ENCODE data around the gene RPP30.

RPP30 gene

GRCh38 chr10:90866050-90866598 is 5.7 kb upstream of the RPP30 start:
- in situ Hi-C loops (cut with HindIII; ENCODE audit: low sequenced_read_pairs): no loop called here

- in situ Hi-C loops (cut with HindIII; ENCODE audit: low sequenced_read_pairs): no loop called here
Measured at GRCh38 chr10:90871279-90871765, 452 bp upstream of the RPP30 start.

- in situ Hi-C loops (cut with HindIII; ENCODE audit: low sequenced_read_pairs): no loop called here
Measured at GRCh38 chr10:90872648-90873020, 860 bp downstream of the RPP30 start.

DNA sequence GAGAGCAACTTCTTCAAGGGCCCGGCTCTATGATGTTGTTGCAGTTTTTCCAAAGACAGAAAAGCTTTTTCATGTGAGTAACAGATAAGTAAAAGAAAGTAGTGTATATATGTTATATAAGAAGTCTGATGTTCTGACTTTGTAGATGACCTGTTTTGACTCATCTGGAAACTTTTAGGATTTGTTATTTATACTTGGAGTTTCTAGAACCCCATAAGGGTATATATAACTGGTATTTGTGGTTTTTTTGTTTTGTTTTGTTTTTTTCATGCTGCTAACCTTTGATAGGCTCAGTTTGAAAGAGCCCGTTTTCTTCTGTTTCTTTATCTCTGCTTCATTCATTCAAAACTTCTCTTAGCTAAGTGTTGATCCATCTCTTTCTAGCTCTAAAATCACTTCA is 7.3 kb downstream of the RPP30 start:
- in situ Hi-C loops (cut with HindIII; ENCODE audit: low sequenced_read_pairs): loop anchor here (25.0 kb wide), 1 partner anchor 383 kb away; no protein-coding TSS in a partner anchor

- in situ Hi-C loops (cut with HindIII; ENCODE audit: low sequenced_read_pairs): loop anchor here (25.0 kb wide), 1 partner anchor 382 kb away; no protein-coding TSS in a partner anchor
Measured at GRCh38 chr10:90880059-90880719, 8.4 kb downstream of the RPP30 start.

DNA sequence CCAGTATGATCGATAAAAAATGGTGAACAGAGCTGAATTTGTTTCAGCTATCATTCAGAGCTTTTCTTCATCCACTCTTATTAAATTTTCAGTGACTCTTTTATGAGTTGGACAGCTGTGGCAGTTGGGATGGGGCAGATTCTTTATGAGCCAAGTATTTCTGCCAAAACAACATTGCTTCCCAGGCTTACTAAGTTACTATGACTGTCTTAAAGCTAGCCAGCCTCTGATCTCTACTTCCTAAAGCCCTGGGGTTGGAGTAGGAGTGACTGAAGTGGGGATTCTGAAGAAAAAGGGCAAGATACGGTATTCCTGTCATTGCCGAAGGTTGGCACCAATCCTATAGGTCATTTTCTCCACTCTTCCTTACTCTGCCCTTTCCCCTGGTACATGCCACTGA is 12.7 kb downstream of the RPP30 start:
- in situ Hi-C loops (cut with HindIII; ENCODE audit: low sequenced_read_pairs): loop anchor here (25.0 kb wide), 1 partner anchor 378 kb away; no protein-coding TSS in a partner anchor

DNA sequence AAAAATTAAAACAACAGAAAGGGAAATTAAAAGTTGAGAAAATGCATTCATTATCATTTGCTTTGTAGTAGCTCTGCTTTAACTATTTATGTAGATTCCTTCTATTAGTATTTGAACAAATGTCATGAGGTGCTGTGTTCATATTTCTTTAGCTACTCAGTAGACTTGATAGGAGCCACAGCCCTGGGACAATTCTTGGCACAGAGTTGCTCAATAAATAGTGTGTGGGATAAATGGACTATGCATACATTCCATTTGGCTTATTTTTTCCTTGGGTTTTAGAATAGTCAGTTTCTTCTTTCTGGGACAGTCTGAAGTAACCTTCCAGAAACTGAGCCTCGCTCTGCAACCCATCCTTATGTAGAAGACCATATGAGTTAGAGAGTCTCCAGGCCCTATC is 13.4 kb downstream of the RPP30 start:
- in situ Hi-C loops (cut with HindIII; ENCODE audit: low sequenced_read_pairs): loop anchor here (25.0 kb wide), 1 partner anchor 377 kb away; no protein-coding TSS in a partner anchor

- in situ Hi-C loops (cut with HindIII; ENCODE audit: low sequenced_read_pairs): loop anchor here (25.0 kb wide), 1 partner anchor 375 kb away; no protein-coding TSS in a partner anchor
Measured at GRCh38 chr10:90887555-90887954, 15.8 kb downstream of the RPP30 start.

GRCh38 chr10:90888387-90888786 is 16.6 kb downstream of the RPP30 start:
- in situ Hi-C loops (cut with HindIII; ENCODE audit: low sequenced_read_pairs): loop anchor here (25.0 kb wide), 1 partner anchor 374 kb away; no protein-coding TSS in a partner anchor

GRCh38 chr10:90889636-90890035 is 17.9 kb downstream of the RPP30 start:
- in situ Hi-C loops (cut with HindIII; ENCODE audit: low sequenced_read_pairs): loop anchor here (25.0 kb wide), 1 partner anchor 373 kb away; no protein-coding TSS in a partner anchor

- in situ Hi-C loops (cut with HindIII; ENCODE audit: low sequenced_read_pairs): loop anchor here (25.0 kb wide), 1 partner anchor 372 kb away; no protein-coding TSS in a partner anchor
Measured at GRCh38 chr10:90890347-90890746, 18.6 kb downstream of the RPP30 start.

DNA sequence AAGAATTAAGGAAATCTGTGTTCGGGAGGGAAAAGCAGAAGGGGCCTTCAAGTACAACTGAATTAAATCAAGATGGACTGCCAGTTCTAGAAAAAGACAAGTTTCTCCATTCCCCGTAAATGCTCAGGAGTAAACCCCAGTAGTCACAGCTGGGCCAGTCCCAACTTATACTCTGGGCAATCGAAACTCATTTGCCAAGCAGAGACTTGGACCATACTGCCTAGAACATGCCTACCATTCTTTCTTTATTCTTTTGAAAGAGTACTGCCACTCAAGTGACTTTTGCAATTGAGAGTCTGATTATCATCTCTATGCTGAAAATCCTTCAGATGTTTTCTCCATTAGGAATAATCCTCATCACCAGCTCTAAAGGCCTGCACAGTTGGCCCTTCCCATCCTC is 21.4 kb downstream of the RPP30 start:
- in situ Hi-C loops (cut with HindIII; ENCODE audit: low sequenced_read_pairs): loop anchor here (25.0 kb wide), 1 partner anchor 369 kb away; no protein-coding TSS in a partner anchor

DNA sequence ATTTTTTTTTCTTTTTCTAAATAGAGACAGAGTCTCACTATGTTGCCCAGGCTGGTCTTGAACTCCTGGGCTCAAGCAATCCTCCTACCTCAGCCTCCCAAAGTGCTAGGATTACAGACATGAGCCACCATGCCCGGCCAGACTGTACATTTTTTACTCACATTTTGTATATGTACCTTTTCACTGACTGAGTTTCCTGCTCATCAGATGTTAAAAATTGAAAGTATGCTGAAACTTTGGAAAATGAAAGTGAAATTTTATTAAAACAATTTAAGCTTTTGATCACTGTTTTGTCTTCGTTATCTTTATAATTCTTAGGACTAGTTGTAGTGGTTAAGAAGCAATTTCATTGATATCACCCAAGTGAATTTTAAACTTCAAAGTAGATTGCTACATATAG is 25.1 kb downstream of the RPP30 start:
- in situ Hi-C loops (cut with HindIII; ENCODE audit: low sequenced_read_pairs): loop anchor here (25.0 kb wide), 1 partner anchor 365 kb away; no protein-coding TSS in a partner anchor

DNA sequence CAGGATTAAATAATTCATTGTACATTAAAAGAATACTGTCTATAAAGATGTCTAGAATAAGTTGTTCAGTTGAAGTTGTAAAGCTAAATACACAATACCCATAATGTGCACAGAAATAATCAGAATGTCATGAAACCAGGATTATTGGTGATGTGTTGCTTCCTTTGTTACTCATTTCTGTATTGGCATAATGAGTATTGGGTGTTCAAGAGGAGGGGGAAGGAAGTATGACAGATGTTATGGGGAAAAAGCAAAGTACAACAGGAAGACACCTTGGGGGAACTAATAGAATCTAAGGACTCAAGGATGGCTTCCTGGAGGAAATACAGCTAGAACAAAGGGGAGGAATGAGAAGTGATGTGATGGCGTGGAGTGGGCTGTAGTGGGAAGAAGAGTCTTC is 34.2 kb downstream of the RPP30 start:
- in situ Hi-C loops (cut with HindIII; ENCODE audit: low sequenced_read_pairs): loop anchor here (25.0 kb wide), 1 partner anchor 231 kb away; no protein-coding TSS in a partner anchor

DNA sequence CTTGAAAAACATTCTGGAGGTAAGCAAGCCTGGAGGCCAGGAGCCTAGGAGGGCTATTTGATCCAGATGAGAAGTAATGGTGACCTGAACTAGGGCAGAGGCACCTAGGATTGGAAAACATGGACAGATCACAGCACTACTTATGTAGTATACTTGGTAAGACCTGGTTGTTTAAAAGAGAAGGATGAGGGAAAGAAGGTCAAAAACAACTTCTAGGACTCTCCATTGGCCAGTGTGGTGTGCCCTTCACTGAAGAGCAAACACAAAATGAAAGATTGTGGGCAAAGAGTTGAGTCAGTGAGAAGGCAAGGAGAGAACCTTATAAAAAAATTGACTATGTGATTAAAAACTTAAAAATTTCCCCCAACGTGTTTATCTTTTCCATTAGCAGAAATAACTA is 34.8 kb downstream of the RPP30 start:
- in situ Hi-C loops (cut with HindIII; ENCODE audit: low sequenced_read_pairs): loop anchor here (25.0 kb wide), 1 partner anchor 231 kb away; no protein-coding TSS in a partner anchor

DNA sequence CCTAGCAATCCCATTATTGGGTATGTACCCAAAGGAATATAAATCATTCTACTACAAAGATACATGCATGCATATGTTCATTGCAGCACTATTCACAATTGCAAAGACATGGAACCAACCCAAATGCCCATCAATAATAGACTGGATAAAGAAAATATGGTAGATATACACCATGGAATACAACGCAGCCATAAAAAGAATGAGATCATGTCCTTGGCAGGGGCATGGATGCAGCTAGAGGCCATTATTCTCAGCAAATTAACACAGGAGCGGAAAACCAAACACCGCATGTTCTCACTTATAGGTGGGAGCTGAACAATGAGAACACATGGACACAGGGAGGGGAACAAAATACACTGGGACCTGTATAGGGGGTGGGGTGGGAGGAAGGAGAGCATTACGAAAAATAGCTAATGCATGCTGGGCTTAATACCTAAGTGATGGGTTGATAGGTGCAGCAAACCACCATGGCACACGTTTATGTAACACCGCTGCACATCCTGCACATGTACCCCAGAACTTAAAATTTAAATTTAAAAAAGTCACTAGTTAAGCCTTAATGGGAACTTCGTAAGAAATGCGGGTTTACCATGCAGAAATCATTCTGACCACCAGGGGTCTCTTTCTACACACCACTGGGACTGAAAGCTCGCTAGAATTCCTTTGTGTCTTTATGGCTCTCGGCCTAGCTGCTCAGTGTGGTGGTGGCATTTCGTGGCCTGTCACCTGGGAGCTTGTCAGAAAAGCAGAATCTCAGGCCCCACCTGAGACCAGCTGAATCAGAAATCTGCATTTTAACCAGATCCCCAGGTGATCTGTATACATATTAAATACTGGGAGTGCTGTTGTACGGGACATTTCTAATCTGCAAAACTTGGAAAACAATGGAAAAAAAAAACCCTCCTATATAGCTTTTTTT is 39.6 kb downstream of the RPP30 start:
- in situ Hi-C loops (cut with HindIII; ENCODE audit: low sequenced_read_pairs): loop anchor here (25.0 kb wide), 1 partner anchor 226 kb away; no protein-coding TSS in a partner anchor

DNA sequence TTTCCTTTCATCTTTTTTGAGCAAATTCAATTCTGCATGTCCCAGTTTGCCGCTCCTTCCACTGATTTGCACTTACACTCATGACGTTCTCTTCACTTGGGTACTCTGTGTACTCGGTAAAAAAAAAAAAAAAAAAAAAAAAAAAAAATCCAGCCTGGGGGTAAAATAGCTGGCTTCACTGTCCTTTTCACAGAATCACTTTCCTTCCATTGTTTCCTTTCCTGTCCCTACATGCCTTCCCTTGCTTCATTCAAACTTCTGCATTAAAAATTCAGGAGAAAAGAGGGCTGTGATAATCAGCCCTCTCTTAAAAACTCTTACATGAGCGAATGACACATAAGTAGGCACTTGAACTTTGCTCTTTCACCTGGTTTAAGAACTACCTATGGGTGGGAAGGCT is 40.4 kb downstream of the RPP30 start:
- in situ Hi-C loops (cut with HindIII; ENCODE audit: low sequenced_read_pairs): loop anchor here (25.0 kb wide), 1 partner anchor 225 kb away; no protein-coding TSS in a partner anchor

DNA sequence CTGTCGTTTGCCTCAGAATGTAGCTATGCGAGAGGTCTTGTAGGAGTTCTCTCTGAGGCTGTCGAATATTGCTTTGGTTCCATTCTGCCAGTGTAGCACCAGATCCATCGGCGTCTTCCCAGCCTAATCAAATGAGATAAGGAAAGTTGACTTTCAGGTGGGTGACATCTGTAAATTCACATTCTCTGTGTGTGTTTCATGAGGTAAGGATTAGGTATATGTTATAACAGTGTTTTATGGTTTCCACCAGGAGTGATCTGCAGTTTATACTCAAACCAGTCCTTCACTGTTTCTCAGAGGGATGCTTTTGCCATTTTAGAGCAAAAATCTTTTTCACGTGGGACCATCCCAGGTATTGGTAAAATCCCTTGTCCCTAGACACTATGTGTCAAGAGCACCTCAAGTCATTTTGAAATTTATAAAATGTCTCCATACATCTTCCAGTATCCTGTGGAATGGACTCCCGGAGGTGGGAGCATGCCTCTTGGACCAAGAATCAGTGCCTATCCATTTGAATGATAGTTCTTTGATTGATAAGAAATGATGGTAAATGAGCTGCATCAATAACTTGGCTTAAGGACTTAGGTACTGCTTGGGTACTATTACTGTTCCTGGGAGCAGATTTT is 41.2 kb downstream of the RPP30 start:
- in situ Hi-C loops (cut with HindIII; ENCODE audit: low sequenced_read_pairs): loop anchor here (25.0 kb wide), 1 partner anchor 224 kb away; no protein-coding TSS in a partner anchor

- in situ Hi-C loops (cut with HindIII; ENCODE audit: low sequenced_read_pairs): loop anchor here (25.0 kb wide), 1 partner anchor 223 kb away; no protein-coding TSS in a partner anchor
Measured at GRCh38 chr10:90913774-90914420, 42.1 kb downstream of the RPP30 start.

Measured in DLD1 (cell line).